HG03520 (cell line): ENCODE data around the gene ERVFRD-1.

Experiments used
- ATAC-seq: cut with Tn5 transposase; IDR thresholded peaks from one replicate; pipeline ENCODE4 v1.9.1; 2021; ENCODE audit warnings: mild to moderate bottlenecking, moderate library complexity; ENCODE audit not compliant: unreplicated experiment

Gene ERVFRD-1

DNA sequence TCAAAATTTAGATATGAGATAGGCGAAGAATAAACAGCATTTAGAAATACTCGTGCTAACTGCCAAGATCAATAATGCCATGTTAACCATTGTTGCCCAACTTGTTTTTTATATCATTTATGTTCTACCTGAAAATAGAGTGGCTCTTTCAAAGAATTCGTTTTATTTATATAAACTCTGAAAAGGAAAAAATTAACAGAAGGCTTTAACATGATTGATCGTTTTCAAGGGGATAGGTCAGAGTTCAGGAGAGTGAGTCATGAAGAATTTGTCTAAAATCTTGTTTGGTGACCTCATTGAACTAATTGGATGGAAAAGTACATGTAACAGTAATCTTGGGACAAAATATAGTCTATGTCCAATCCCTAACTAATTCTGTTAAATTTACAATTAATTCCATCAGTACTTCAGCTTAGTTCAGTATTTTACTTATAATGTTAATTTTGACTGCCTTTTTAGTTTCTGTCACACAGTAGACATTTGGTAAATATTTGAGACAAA is 56.3 kb downstream of the ERVFRD-1 start:
- no peak for ATAC-seq

DNA sequence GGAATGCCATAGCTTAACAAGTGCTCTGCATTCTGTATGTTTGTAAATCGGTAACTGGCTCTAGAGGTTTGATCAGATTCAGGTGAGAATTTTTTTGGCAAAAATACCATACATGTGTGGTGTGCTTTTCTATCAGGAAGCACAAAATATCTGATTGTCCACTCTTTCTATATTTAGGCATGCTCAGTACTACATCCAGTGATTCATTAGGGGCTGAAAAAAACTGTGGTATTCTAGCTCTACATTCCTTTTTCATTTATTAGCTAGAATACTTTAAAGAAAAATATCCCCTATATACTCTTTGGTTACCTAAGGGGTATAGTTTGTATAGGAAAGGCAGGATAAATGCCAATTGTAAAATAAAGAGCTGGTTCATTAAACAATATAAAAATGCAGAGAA is 56.8 kb downstream of the ERVFRD-1 start:
- no peak for ATAC-seq

DNA sequence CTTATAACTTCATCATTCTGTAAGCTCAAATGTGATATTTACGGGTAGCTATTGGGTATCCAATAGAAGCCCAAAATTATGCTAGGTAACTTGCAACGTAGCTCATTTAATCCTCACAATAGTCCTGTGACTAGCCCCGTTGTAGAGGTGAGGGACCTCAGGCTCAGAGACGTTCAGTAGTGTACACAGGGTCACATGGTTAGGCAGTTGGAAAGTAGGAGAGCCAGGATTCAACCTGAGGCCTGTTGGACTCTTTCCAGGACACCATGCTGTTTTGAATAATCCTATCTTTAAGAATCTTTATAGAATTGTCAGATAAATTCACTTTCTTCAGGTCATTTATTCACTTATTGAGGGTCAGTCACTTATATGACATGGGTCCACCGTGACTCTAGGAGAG is 58.2 kb downstream of the ERVFRD-1 start:
- no peak for ATAC-seq
